CD4-positive, alpha-beta T cell treated with Interleukin-21 for 1 hour (primary cell): ENCODE data around the gene MEG3.

Experiments
- DNase-seq: peaks from one replicate; pipeline ENCODE4 v3.0.0-alpha.2; 2020

The MEG3 gene

GRCh38 chr14:100850841-100851585 lies 25.1 kb downstream of the MEG3 start:
- DNase-seq: peak; percentile 71

- DNase-seq: no peak
These were observed 25.6 kb downstream of the MEG3 start for GRCh38 chr14:100851586-100851916.

- DNase-seq: no peak
These were observed 26.2 kb downstream of the MEG3 start for GRCh38 chr14:100851946-100852620.

DNA sequence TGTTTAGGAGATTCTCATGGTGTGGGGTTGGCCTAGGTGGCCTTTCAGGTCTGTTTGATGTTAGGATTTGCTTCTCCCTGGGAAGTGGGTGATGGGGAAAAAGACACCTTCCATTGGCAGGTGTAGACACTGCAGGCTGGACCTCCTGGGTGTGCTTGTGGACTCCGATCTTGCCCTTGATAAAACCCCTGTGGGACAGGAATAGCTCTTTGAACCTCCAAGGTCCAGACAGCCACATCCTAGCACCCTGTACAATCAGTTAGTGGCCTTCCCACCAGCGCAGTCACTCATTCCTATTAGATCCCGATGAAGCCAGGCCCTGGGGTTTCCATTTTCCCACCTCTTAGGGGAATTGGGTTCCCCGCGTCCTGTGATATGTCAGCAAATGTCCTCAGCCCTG lies 28.5 kb downstream of the MEG3 start:
- DNase-seq: no peak

DNA sequence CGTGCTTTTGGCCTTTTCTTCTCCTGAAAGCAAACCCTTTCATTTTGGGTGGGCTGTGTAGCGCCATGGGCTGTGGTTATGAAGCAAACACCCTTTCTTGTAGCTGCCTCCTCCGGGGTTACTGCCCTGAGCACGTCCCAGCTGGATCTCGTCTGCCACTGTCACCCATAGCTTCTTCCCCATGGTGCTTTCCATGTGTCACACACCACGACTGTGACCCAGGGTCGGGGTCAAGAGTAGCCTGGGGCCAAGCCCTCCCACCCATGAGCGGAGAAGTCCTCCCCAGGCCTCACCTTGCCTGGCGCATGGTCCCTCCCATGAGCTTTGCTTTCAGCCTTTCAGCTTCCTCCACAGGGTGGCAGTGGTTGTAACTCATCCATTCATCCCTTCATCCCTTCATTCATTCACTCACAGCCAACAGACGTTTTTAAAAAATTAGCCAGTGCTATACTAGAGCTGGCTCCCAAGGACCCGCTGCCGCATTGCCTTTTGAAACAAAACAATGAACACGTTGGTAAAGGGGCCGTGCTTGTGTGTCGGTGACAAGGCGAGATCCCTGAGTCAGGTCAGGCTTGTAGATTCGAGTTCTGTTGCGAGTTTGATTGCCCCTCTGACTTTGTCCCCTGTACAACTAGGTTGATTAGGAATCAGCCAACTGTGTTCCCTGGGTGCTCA lies 29.5 kb downstream of the MEG3 start:
- no peak for DNase-seq

GRCh38 chr14:100856056-100856950 lies 30.4 kb downstream of the MEG3 start:
- DNase-seq: no peak

GRCh38 chr14:100857233-100857922 lies 31.5 kb downstream of the MEG3 start:
- DNase-seq: no peak

GRCh38 chr14:100857923-100858837 lies 32.3 kb downstream of the MEG3 start:
- no peak for DNase-seq

- DNase-seq: no peak
These were observed 32.9 kb downstream of the MEG3 start for GRCh38 chr14:100858838-100859220.

- no peak for DNase-seq
These were observed 33.9 kb downstream of the MEG3 start for GRCh38 chr14:100859781-100860180.

DNA sequence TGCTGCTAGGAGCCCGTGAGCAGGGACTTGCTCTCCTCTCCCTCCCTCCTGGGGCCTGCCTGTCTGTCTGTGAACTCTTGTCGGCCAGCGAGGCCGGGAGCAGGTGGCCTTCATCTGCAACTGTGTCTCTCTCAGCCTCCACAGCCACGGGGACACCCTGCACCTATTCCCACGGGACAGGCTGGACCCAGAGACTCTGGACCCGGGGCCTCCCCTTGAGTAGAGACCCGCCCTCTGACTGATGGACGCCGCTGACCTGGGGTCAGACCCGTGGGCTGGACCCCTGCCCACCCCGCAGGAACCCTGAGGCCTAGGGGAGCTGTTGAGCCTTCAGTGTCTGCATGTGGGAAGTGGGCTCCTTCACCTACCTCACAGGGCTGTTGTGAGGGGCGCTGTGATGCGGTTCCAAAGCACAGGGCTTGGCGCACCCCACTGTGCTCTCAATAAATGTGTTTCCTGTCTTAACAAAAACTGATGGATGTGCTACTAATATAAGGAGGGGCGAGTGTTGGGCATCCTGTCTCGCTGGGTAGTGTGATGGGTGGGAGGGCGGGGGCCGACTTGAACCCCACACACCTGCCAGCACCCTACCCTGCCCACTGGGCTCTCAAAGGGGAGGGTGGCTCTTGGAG lies 34.8 kb downstream of the MEG3 start:
- no peak for DNase-seq

DNA sequence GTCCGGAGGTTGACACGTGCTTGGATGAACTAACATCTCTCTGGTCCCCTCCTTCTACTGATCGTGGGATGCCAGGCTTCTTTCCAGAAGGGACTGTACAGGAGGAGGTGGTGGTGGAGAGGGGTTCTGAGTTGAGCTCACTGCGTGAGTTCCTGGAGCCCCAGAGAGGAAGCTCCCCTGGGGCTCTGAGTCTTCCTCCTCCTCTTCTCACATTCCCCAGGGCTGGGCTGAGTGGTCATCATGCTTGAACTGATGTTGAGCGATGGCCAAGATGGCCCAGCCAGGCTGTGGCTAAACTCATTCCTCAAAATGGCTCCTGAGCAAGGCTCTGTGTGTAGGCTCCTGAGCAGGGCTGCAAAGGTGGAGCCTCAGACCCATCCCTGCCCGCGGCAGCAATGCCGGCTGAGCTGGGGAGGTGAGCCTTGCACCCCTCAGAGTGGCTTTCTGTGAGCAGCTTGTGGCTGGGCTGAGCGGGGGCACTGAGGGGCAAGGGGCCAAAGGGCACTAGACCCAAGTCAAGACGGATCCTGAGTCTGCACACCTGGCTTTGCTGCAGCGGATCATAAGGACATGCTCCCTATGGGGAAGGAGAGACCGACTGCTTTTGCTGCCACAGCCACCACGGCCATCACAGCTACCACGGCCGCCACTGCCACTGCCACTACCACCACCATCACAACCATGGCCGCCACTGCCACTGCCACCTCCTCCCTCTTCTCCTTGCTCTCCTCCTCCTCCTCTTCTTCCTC lies 35.4 kb downstream of the MEG3 start:
- DNase-seq: no peak

- no peak for DNase-seq
These were observed 36.0 kb downstream of the MEG3 start for GRCh38 chr14:100861937-100862247.

GRCh38 chr14:100862277-100862676 lies 36.4 kb downstream of the MEG3 start:
- no peak for DNase-seq

- no peak for DNase-seq
These were observed 36.9 kb downstream of the MEG3 start for GRCh38 chr14:100862793-100863192.

- DNase-seq: no peak
These were observed 38.3 kb downstream of the MEG3 start for GRCh38 chr14:100864206-100864605.

GRCh38 chr14:100864960-100865681 lies 39.2 kb downstream of the MEG3 start:
- no peak for DNase-seq

GRCh38 chr14:100865682-100866591 lies 40.0 kb downstream of the MEG3 start:
- DNase-seq: no peak
